H9 (cell line): ENCODE results near the gene TSPEAR. TPM values are rescaled to one million over a fixed set of nuclear protein-coding genes. Genes with fewer than 3 reads are reported as not detected.

Experiments
- DNase-seq: peaks from one replicate; pipeline ENCODE4 v3.0.0-alpha.2; 2017
- H2AFZ ChIP-seq: one replicate; pipeline ENCODE4 v1.6.1; 2013; ENCODE audit warnings: mild to moderate bottlenecking, low read length, control low read depth, moderate library complexity
- H2AK5ac ChIP-seq: 2 replicates; pipeline ENCODE4 v1.6.1; 2013; ENCODE audit warnings: low read length, control low read depth, mixed read lengths; ENCODE audit not compliant: insufficient read length
- H2BK120ac ChIP-seq: one replicate; pipeline ENCODE4 v1.6.1; 2013; ENCODE audit warnings: low read depth, mild to moderate bottlenecking, low read length, control low read depth, inconsistent platforms; ENCODE audit not compliant: poor library complexity, severe bottlenecking
- H2BK12ac ChIP-seq: 2 replicates; pipeline ENCODE4 v1.6.1; 2013; ENCODE audit warnings: low read length, control low read depth, mixed read lengths, low read depth; ENCODE audit not compliant: insufficient read length
- H2BK15ac ChIP-seq: 2 replicates; pipeline ENCODE4 v1.6.1; 2013; ENCODE audit warnings: low read depth, low read length, control low read depth
- H2BK20ac ChIP-seq: one replicate; pipeline ENCODE4 v1.6.1; 2013; ENCODE audit warnings: low read depth, mild to moderate bottlenecking, low read length, control low read depth, inconsistent platforms; ENCODE audit not compliant: poor library complexity, severe bottlenecking
- H2BK5ac ChIP-seq: 2 replicates; pipeline ENCODE4 v1.6.1; 2013; ENCODE audit warnings: low read length, control low read depth, mixed read lengths; ENCODE audit not compliant: insufficient read length
- H3K14ac ChIP-seq: 2 replicates; pipeline ENCODE4 v1.6.1; 2013; ENCODE audit warnings: low read length, control low read depth; ENCODE audit not compliant: insufficient read depth
- H3K18ac ChIP-seq: 2 replicates; pipeline ENCODE4 v1.6.1; 2013; ENCODE audit warnings: low read depth, mild to moderate bottlenecking, mixed read lengths, low read length, control low read depth; ENCODE audit not compliant: insufficient read length
- H3K23ac ChIP-seq: 2 replicates; pipeline ENCODE4 v1.6.1; 2013; ENCODE audit warnings: low read length, control low read depth, mixed read lengths, low read depth; ENCODE audit not compliant: insufficient read length
- H3K23me2 ChIP-seq: 2 replicates; pipeline ENCODE4 v1.6.1; 2013; ENCODE audit warnings: low read depth, mild to moderate bottlenecking, mixed read lengths, low read length, control low read depth; ENCODE audit not compliant: insufficient read length, poor library complexity, severe bottlenecking
- H3K27ac ChIP-seq: 2 replicates; pipeline ENCODE4 v1.5.1; 2013; ENCODE audit warnings: low read length, control low read depth, mixed read lengths, low read depth; ENCODE audit not compliant: insufficient read length
- H3K27me3 ChIP-seq: 2 replicates; pipeline ENCODE4 v1.6.1; 2013; ENCODE audit warnings: low read length, control low read depth, inconsistent platforms; ENCODE audit not compliant: insufficient read depth
- H3K4ac ChIP-seq: 2 replicates; pipeline ENCODE4 v1.6.1; 2013; ENCODE audit warnings: low read depth, mild to moderate bottlenecking, control low read depth, inconsistent platforms, low read length, moderate library complexity
- H3K4me1 ChIP-seq: 2 replicates; pipeline ENCODE4 v1.6.1; 2013; ENCODE audit warnings: low read length, control low read depth, inconsistent platforms; ENCODE audit not compliant: insufficient read depth
- H3K4me2 ChIP-seq: 2 replicates; pipeline ENCODE4 v1.6.1; 2013; ENCODE audit warnings: low read length, control low read depth, mixed read lengths; ENCODE audit not compliant: insufficient read length, insufficient read depth
- H3K56ac ChIP-seq: 2 replicates; pipeline ENCODE4 v1.6.1; 2013; ENCODE audit warnings: low read depth, mild to moderate bottlenecking, mixed read lengths, low read length, control low read depth; ENCODE audit not compliant: insufficient read length
- H3K79me1 ChIP-seq: 2 replicates; pipeline ENCODE4 v1.6.1; 2013; ENCODE audit warnings: low read depth, mild to moderate bottlenecking, moderate library complexity, low read length, control low read depth, inconsistent platforms; ENCODE audit not compliant: insufficient read depth, poor library complexity, severe bottlenecking
- H3K79me2 ChIP-seq: 2 replicates; pipeline ENCODE4 v1.6.1; 2013; ENCODE audit warnings: low read length, control low read depth, inconsistent platforms; ENCODE audit not compliant: insufficient read depth
- H3K9ac ChIP-seq: 2 replicates; pipeline ENCODE4 v1.6.1; 2013; ENCODE audit warnings: low read length, control low read depth, mixed read lengths; ENCODE audit not compliant: insufficient read length; ENCODE audit errors: extremely low read depth
- H3K9me3 ChIP-seq: one replicate; pipeline ENCODE4 v1.6.1; 2013; ENCODE audit warnings: low read depth, low read length, inconsistent platforms; ENCODE audit not compliant: control insufficient read depth
- H3T11ph ChIP-seq: one replicate; pipeline ENCODE4 v1.6.1; 2013; ENCODE audit warnings: mild to moderate bottlenecking, low read length, control low read depth, inconsistent platforms
- H4K20me1 ChIP-seq: one replicate; pipeline ENCODE4 v1.6.1; 2013; ENCODE audit not compliant: control insufficient read depth, insufficient read length, insufficient read depth
- H4K5ac ChIP-seq: 2 replicates; pipeline ENCODE4 v1.6.1; 2013; ENCODE audit warnings: low read depth, mild to moderate bottlenecking, mixed read lengths, low read length, control low read depth; ENCODE audit not compliant: insufficient read length
- H4K8ac ChIP-seq: replicated peaks from 2 replicates; pipeline ENCODE4 v1.6.1; 2013; ENCODE audit warnings: low read length, control low read depth, mixed read lengths, low read depth; ENCODE audit not compliant: insufficient read length
- H4K91ac ChIP-seq: 2 replicates; pipeline ENCODE4 v1.6.1; 2013; ENCODE audit warnings: low read depth, mild to moderate bottlenecking, moderate library complexity, mixed read lengths, low read length, control low read depth; ENCODE audit not compliant: insufficient read length
- H3K27ac Mint-ChIP-seq, 3 experiments: 2 replicates in 2 of 3; 3 replicates in 1 of 3; pipeline ENCODE4 v1.8.0; 2020 to 2021; ENCODE audit warnings: mixed read lengths in 3 of 3, mild to moderate bottlenecking in 1 of 3, moderate library complexity in 1 of 3
- H3K27me3 Mint-ChIP-seq: 2 replicates; pipeline ENCODE4 v1.8.0; 2021; ENCODE audit warnings: low read depth, mild to moderate bottlenecking, moderate library complexity, mixed read lengths
- H3K36me3 Mint-ChIP-seq, 3 experiments: 2 replicates in 2 of 3; 3 replicates in 1 of 3; pipeline ENCODE4 v1.8.0; 2020 to 2021; ENCODE audit warnings: low read depth in 3 of 3, mixed read lengths in 3 of 3; ENCODE audit not compliant: insufficient read depth in 1 of 3
- H3K4me1 Mint-ChIP-seq, 2 experiments: 2 replicates each; pipeline ENCODE4 v1.8.0; 2020; ENCODE audit warnings: mixed read lengths in 2 of 2
- H3K4me3 Mint-ChIP-seq, 2 experiments: 2 replicates in 1 of 2; 3 replicates in 1 of 2; pipeline ENCODE4 v1.8.0; 2020 to 2021; ENCODE audit warnings: mild to moderate bottlenecking in 2 of 2, mixed read lengths in 2 of 2, moderate library complexity in 1 of 2
- H3K9me3 Mint-ChIP-seq, 2 experiments: 2 replicates in 1 of 2; 3 replicates in 1 of 2; pipeline ENCODE4 v1.8.0; 2020; ENCODE audit warnings: mild to moderate bottlenecking in 2 of 2, mixed read lengths in 2 of 2, moderate library complexity in 1 of 2
- CTCF ChIP-seq: fragments of 200-600 bp; sonication (generic); conservative IDR thresholded peaks from 3 replicates; pipeline ENCODE4 v1.8.0; 2021; ENCODE audit warnings: antibody characterized with exemption, mild to moderate bottlenecking
- WGBS: extraction: QIAGEN DNeasy Blood & Tissue Kit; methylation state at CpG from one replicate; pipeline ENCODE4 v1.1.7; 2013; ENCODE audit warnings: missing lambda C conversion rate, low lambda C conversion rate, mixed read lengths; ENCODE audit not compliant: insufficient read length; ENCODE audit errors: extremely low coverage; 5-methylcytosine and 5-hydroxymethylcytosine counted together
- total RNA-seq: library from RNA; stranded (reverse); gene quantifications from 2 replicates; pipeline ENCODE4 v1.2.1, GENCODE V29; 2021

The TSPEAR gene
- total RNA-seq, 1 experiment from 2014 or later = 1.3 TPM

- no peak overlapping the region for H2BK12ac ChIP-seq
- no peaks in the 10 kb centered on the region for H3K79me1 ChIP-seq
- Mint-ChIP-seq H3K4me3 (no peak overlapping the region), H3K9me3 (no peaks in the 10 kb centered on the region), H3K27ac (no peak overlapping the region), H3K27me3 (peaks cover 17% of the 10 kb centered on the region), H3K36me3 (peaks cover 0 to 10% (median 0%) of the 10 kb centered on the region in 3 experiments; a peak in 1 of 7 replicates), H3K4me1 (peaks cover 23 to 24% of the 10 kb centered on the region in 2 experiments)
- no peak overlapping the region for H4K8ac ChIP-seq
- no peak overlapping the region for H3K4me2 ChIP-seq
- no peak overlapping the region for H3K9ac ChIP-seq
- H4K5ac ChIP-seq = no peak overlapping the region
- H2BK20ac ChIP-seq = no peak overlapping the region
- H3K27me3 ChIP-seq = no peaks in the 10 kb centered on the region
- H3K4me1 ChIP-seq = no peaks in the 10 kb centered on the region
- no peak overlapping the region for H3K23ac ChIP-seq
- DNase-seq = no peak
- H3K27ac ChIP-seq = no peak overlapping the region
- no peaks in the 10 kb centered on the region for H3K79me2 ChIP-seq
- H3T11ph ChIP-seq = no peak overlapping the region
- no CpG with 5 or more reads among the region's 7 CpGs for WGBS
- TF ChIP-seq CTCF = no peak
- H2AFZ ChIP-seq = no peak overlapping the region
- no peak overlapping the region for H3K18ac ChIP-seq
- H3K9me3 ChIP-seq = no peaks in the 10 kb centered on the region
- H2BK15ac ChIP-seq = no peak overlapping the region
- no peak overlapping the region for H4K91ac ChIP-seq
- H2BK5ac ChIP-seq = no peak overlapping the region
- H3K4ac ChIP-seq = no peak overlapping the region
- peaks cover 3% of the 10 kb centered on the region for H3K23me2 ChIP-seq
- no peaks in the 10 kb centered on the region for H4K20me1 ChIP-seq
- H2BK120ac ChIP-seq = no peak overlapping the region
- H3K56ac ChIP-seq = no peak overlapping the region
- no peak overlapping the region for H2AK5ac ChIP-seq
- no peak overlapping the region for H3K14ac ChIP-seq
These were observed 18.6 kb upstream of the TSPEAR start for GRCh38 chr21:44730028-44730395.
